T-helper 17 cell (primary cell): ENCODE data around the gene PDX1. TPM values are rescaled to one million over a fixed set of nuclear protein-coding genes. Genes with fewer than 3 reads are reported as not detected.
A peak's percentile ranks its signal among the peaks of the same experiment; 100 is the strongest.

ENCODE experiments used
- ATAC-seq: fragments of 150-1000 bp; cut with Tn5 transposase; 2 replicates; pipeline ENCODE4 v1.10.0; 2021; ENCODE audit warnings: mild to moderate bottlenecking, moderate library complexity
- DNase-seq, 3 donors: peaks; one replicate each; pipeline versions ENCODE4 v3.0.0 to v3.0.0-alpha.2; 2020 to 2021
- H3K9me3 ChIP-seq: one replicate; pipeline ENCODE4 v1.7.0; 2013; ENCODE audit warnings: low read length, mild to moderate bottlenecking; ENCODE audit not compliant: control insufficient read depth, poor library complexity, severe bottlenecking
- H3K27ac Mint-ChIP-seq: one replicate; pipeline ENCODE4 v1.8.0; 2022; ENCODE audit warnings: mild to moderate bottlenecking, moderate library complexity, mixed read lengths
- H3K27me3 Mint-ChIP-seq: one replicate; pipeline ENCODE4 v1.8.0; 2022; ENCODE audit warnings: mixed read lengths
- H3K36me3 Mint-ChIP-seq: one replicate; pipeline ENCODE4 v1.8.0; 2022; ENCODE audit warnings: low read depth, mixed read lengths
- H3K4me1 Mint-ChIP-seq: one replicate; pipeline ENCODE4 v1.8.0; 2022; ENCODE audit warnings: mild to moderate bottlenecking, mixed read lengths
- H3K4me3 Mint-ChIP-seq: one replicate; pipeline ENCODE4 v1.8.0; 2022; ENCODE audit warnings: mild to moderate bottlenecking, moderate library complexity, mixed read lengths
- total RNA-seq, 4 donors: library from RNA in 2 of 4; stranded (reverse) in 2 of 4; gene quantifications; one replicate each; pipeline ENCODE4 v1.2.3 and lab custom pipeline; 2022 to 2026

The PDX1 gene
- total RNA-seq, 2 donors from 2014 or later: not detected

DNA sequence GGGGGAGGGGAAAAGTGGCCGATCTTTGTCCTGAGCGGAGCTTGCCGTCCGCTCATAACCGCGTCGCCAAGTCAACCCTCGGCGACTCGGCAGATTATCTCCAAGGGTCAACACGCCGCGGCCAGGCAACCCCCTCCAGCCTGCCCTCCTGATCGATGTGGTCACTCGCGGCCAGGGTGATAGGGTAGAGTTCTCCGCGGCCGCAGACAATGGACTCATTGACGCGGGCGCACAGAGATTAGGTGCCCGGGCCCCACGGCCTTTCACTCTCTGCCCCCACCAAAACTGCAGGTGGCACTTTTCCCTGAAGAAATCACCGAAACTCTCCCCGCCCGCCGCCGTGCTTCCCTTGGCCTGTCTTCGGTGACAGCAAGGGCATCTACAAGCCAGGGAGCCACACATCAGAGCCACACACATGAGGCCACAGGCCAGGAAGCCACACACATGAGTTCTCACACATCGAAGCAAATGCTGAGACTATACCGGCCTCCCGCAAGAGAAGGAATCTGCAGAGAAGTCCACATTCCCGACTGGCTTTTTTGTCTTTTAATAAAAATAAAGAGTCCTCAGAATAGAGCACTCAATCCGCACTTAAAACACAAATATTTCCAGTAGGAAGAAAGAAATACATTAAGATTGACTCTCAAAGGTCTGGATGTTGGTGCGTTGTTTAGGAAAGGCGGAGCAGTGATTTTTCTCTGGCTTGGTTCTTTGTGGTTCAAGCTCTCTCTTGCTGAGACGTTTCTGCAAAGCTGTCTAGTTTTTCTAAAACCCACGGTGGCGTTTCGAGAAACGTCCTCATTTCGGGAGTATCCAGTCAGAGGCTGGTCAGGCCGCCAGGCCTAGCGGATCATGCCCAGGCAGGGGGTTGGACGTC lies 1.5 kb upstream of the PDX1 start:
- Mint-ChIP-seq H3K4me3 (peak overlapping the region; percentile 60), H3K4me1 (peaks cover 23% of the 10 kb centered on the region), H3K27ac (no peak overlapping the region), H3K27me3 (peaks cover 87% of the 10 kb centered on the region), H3K36me3 (no peaks in the 10 kb centered on the region)
- ATAC-seq (no peak), DNase-seq (no peak)
- no peaks in the 10 kb centered on the region for H3K9me3 ChIP-seq

DNA sequence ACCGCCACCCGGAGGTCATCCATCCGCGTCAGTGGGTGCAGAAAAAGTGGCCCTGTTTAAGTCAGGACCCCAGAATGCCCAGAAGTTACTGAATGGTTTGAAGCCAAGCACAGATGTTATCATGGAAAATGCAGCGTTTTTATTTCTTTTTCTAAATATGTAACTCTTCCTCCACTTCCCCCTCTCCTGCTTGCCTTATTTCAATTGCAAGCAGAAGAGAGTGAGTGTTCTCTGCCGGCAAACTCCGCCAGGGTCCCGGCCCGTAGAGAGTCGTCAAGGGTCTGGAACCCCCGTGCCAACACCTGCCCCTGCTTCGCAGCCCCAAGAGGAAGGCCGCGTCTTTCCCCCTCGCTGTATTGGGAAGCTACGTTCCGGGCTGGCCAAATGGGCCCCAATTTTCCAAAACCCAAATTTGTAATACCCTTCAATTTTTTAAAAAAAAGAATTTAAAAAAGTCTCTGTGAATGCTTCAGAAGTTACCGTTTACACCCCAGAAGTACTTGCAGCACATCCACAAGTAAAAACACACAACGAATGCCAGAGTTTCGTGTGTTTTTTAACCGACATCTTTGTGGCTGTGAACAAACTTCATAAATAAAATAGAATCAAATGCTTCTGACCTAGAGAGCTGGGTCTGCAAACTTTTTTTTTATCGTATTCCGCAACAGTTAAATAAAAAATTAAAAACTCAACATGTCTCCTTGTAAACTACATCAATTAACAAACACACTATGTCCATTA lies 712 bp upstream of the PDX1 start:
- no peaks in the 10 kb centered on the region for H3K36me3 Mint-ChIP-seq
- no peaks in the 10 kb centered on the region for H3K9me3 ChIP-seq
- H3K4me1 Mint-ChIP-seq: peaks cover 25% of the 10 kb centered on the region
- no peak overlapping the region for H3K27ac Mint-ChIP-seq
- ATAC-seq (no peak), DNase-seq (no peak)
- H3K27me3 Mint-ChIP-seq: peaks cover 88% of the 10 kb centered on the region
- no peak overlapping the region for H3K4me3 Mint-ChIP-seq

GRCh38 chr13:27919659-27919933 lies 204 bp upstream of the PDX1 start:
- H3K4me1 Mint-ChIP-seq: peaks cover 25% of the 10 kb centered on the region
- peak overlapping the region; percentile 25 for H3K4me3 Mint-ChIP-seq
- ATAC-seq (no peak), DNase-seq (no peak)
- H3K27ac Mint-ChIP-seq: no peak overlapping the region
- no peaks in the 10 kb centered on the region for H3K9me3 ChIP-seq
- H3K27me3 Mint-ChIP-seq: peaks cover 86% of the 10 kb centered on the region
- H3K36me3 Mint-ChIP-seq: no peaks in the 10 kb centered on the region

GRCh38 chr13:27920677-27921420 lies 1.0 kb downstream of the PDX1 start:
- no peaks in the 10 kb centered on the region for H3K36me3 Mint-ChIP-seq
- no peak overlapping the region for H3K27ac Mint-ChIP-seq
- H3K9me3 ChIP-seq: no peaks in the 10 kb centered on the region
- ATAC-seq (no peak), DNase-seq (no peak)
- H3K4me3 Mint-ChIP-seq: peak overlapping the region; percentile 91
- peaks cover 31% of the 10 kb centered on the region for H3K4me1 Mint-ChIP-seq
- peaks cover 81% of the 10 kb centered on the region for H3K27me3 Mint-ChIP-seq

- Mint-ChIP-seq H3K27ac (peak overlapping the region; percentile 66), H3K4me3 (peak overlapping the region; percentile 91), H3K4me1 (peaks cover 32% of the 10 kb centered on the region), H3K36me3 (no peaks in the 10 kb centered on the region), H3K27me3 (peaks cover 83% of the 10 kb centered on the region)
- no peaks in the 10 kb centered on the region for H3K9me3 ChIP-seq
- peak; percentile 35 for ATAC-seq
- DNase-seq: no peak
Observed at GRCh38 chr13:27921421-27921960, 1.7 kb downstream of the PDX1 start.

DNA sequence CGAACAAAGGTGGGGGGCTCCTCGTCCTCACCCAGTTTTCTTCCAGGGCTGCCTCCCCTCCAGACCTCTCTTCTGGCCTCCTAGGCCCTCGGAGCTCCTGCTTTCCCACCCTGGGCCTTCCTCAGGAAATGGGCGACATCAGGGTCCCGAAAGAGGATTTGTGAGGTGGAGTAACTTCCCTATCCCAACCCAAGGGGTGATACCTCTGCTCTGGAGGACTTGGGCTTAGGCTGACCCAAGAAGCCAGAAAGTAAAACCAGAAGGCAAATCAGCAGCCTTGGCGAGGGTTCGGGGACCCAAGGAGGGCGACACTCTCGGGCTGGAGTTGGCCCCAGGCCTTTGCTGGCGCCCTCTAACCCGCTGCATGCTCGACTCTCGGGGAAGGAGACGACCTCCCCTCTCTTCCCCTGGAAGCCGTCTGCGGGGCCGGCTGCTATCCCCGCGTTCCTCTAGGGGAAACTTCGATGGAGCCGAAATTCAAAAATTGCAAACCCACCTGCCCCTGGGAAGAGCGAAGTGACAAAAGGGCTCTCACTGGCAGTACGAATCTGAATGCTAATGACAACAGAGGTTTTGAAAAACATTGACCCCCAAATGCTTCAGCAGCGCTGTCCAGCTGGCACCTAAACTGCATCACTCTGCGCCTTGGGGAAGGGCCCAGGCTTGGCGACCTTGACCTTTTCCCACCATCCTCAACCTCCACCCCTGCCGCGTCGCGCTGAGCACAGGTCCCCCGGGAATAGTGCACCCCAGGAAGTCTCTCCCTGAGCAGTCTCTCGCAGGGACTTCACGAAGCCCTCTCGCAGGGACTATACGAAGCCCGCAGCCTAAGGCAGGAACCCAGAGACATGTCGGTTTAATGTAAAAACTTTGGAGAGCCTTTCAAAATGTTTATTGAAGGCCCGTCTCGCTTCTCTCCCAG lies 2.4 kb downstream of the PDX1 start:
- peaks cover 36% of the 10 kb centered on the region for H3K4me1 Mint-ChIP-seq
- peak overlapping the region; percentile 66 for H3K27ac Mint-ChIP-seq
- DNase-seq: no peak
- H3K36me3 Mint-ChIP-seq: peaks cover 3% of the 10 kb centered on the region
- no peak for ATAC-seq
- no peaks in the 10 kb centered on the region for H3K9me3 ChIP-seq
- peaks cover 83% of the 10 kb centered on the region for H3K27me3 Mint-ChIP-seq
- peak overlapping the region; percentile 91 for H3K4me3 Mint-ChIP-seq

GRCh38 chr13:27922883-27923612 lies 3.2 kb downstream of the PDX1 start:
- Mint-ChIP-seq H3K27me3 (peaks cover 83% of the 10 kb centered on the region), H3K4me1 (peaks cover 33% of the 10 kb centered on the region), H3K36me3 (peaks cover 4% of the 10 kb centered on the region), H3K27ac (peak overlapping the region; percentile 65), H3K4me3 (peak overlapping the region; percentile 47)
- DNase-seq: no peak
- no peaks in the 10 kb centered on the region for H3K9me3 ChIP-seq
- ATAC-seq: no peak

DNA sequence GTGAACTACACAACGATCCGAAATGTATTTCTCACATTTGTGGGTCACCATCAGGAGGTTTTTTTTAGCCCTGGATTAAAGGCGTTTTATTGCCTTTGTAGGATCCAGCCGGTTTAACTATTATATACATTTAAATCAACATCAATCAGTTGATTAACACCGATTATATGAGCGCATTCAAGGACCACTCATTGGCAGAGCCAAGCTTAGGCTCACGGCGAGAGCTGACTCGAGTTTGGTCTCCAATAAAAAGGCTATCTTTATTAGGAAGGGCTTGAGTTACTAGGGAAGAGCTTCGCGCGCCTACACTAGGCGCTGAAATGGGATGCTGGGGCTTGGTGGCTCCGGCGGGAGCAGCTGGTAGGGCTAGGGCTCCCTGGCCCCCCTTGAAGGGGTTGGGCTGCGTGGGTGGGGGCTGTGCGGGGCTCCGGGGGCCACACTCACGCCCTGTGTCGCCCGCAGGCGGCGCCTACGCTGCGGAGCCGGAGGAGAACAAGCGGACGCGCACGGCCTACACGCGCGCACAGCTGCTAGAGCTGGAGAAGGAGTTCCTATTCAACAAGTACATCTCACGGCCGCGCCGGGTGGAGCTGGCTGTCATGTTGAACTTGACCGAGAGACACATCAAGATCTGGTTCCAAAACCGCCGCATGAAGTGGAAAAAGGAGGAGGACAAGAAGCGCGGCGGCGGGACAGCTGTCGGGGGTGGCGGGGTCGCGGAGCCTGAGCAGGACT lies 4.2 kb downstream of the PDX1 start:
- peak overlapping the region; percentile 65 for H3K27ac Mint-ChIP-seq
- peaks cover 29% of the 10 kb centered on the region for H3K4me1 Mint-ChIP-seq
- no peak for DNase-seq

DNA sequence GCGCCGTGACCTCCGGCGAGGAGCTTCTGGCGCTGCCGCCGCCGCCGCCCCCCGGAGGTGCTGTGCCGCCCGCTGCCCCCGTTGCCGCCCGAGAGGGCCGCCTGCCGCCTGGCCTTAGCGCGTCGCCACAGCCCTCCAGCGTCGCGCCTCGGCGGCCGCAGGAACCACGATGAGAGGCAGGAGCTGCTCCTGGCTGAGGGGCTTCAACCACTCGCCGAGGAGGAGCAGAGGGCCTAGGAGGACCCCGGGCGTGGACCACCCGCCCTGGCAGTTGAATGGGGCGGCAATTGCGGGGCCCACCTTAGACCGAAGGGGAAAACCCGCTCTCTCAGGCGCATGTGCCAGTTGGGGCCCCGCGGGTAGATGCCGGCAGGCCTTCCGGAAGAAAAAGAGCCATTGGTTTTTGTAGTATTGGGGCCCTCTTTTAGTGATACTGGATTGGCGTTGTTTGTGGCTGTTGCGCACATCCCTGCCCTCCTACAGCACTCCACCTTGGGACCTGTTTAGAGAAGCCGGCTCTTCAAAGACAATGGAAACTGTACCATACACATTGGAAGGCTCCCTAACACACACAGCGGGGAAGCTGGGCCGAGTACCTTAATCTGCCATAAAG lies 4.8 kb downstream of the PDX1 start:
- Mint-ChIP-seq H3K36me3 (peaks cover 5% of the 10 kb centered on the region), H3K4me3 (no peak overlapping the region), H3K27ac (no peak overlapping the region), H3K27me3 (peaks cover 84% of the 10 kb centered on the region), H3K4me1 (peaks cover 29% of the 10 kb centered on the region)
- ATAC-seq: no peak
- no peaks in the 10 kb centered on the region for H3K9me3 ChIP-seq
- no peak for DNase-seq

More for the DNA sequence above, 4.2 kb downstream of the PDX1 start:
- Mint-ChIP-seq H3K27me3 (peaks cover 83% of the 10 kb centered on the region), H3K4me3 (peak overlapping the region; percentile 47), H3K36me3 (peaks cover 5% of the 10 kb centered on the region)
- H3K9me3 ChIP-seq: no peaks in the 10 kb centered on the region
- ATAC-seq: no peak

DNA sequence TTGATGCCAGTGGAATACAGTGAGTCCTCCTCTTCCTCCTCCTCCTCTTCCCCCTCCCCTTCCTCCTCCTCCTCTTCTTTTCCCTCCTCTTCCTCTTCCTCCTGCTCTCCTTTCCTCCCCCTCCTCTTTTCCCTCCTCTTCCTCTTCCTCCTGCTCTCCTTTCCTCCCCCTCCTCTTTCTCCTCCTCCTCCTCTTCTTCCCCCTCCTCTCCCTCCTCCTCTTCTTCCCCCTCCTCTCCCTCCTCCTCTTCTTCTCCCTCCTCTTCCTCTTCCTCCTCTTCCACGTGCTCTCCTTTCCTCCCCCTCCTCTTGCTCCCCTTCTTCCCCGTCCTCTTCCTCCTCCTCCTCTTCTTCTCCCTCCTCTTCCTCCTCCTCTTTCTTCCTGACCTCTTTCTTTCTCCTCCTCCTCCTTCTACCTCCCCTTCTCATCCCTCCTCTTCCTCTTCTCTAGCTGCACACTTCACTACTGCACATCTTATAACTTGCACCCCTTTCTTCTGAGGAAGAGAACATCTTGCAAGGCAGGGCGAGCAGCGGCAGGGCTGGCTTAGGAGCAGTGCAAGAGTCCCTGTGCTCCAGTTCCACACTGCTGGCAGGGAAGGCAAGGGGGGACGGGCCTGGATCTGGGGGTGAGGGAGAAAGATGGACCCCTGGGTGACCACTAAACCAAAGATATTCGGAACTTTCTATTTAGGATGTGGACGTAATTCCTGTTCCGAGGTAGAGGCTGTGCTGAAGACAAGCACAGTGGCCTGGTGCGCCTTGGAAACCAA lies 5.6 kb downstream of the PDX1 start:
- peaks cover 5% of the 10 kb centered on the region for H3K36me3 Mint-ChIP-seq
- H3K9me3 ChIP-seq: no peaks in the 10 kb centered on the region
- no peak overlapping the region for H3K27ac Mint-ChIP-seq
- no peak overlapping the region for H3K4me3 Mint-ChIP-seq
- H3K27me3 Mint-ChIP-seq: peaks cover 90% of the 10 kb centered on the region
- peaks cover 28% of the 10 kb centered on the region for H3K4me1 Mint-ChIP-seq
- DNase-seq (no peak), ATAC-seq (no peak)
